ENCODE results near the gene LIMS2.

DNA sequence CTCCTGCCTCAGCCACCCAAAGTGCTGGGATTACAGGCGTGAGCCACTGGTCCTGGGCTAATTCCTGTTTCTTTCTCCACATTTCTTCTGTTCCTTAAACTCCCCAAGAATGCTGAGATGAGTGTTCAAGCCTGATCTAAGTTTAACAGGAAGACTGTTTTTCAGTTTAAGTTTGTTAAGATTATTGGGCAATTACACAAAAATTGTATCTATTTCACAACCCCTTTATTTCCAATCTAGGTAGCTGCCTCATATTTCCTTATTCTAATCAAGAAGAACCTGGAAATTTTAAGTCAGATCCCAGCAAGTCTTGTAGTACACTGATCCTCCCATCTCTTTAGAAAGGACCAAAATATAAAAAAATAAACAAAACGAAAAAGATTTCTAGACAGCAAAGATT, 37.7 kb upstream of the LIMS2 start:
- TF ChIP-seq, protein P1, sequence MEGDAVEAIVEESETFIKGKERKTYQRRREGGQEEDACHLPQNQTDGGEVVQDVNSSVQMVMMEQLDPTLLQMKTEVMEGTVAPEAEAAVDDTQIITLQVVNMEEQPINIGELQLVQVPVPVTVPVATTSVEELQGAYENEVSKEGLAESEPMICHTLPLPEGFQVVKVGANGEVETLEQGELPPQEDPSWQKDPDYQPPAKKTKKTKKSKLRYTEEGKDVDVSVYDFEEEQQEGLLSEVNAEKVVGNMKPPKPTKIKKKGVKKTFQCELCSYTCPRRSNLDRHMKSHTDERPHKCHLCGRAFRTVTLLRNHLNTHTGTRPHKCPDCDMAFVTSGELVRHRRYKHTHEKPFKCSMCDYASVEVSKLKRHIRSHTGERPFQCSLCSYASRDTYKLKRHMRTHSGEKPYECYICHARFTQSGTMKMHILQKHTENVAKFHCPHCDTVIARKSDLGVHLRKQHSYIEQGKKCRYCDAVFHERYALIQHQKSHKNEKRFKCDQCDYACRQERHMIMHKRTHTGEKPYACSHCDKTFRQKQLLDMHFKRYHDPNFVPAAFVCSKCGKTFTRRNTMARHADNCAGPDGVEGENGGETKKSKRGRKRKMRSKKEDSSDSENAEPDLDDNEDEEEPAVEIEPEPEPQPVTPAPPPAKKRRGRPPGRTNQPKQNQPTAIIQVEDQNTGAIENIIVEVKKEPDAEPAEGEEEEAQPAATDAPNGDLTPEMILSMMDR (IDR thresholded peaks at IDR 0.05), result no peak
- TF ChIP-seq SIN3A (IDR thresholded peaks at IDR 0.05; ENCODE audit: borderline replicate concordance, insufficient read depth, low read depth, low read length), result no peak
- no peak for TF ChIP-seq POLR2AphosphoS5 (IDR thresholded peaks at IDR 0.05; ENCODE audit: low read depth, low read length)

All from Panc1 (cell line).